Neuronal stem cell (in vitro differentiated cells): Measurements from ENCODE around the gene PCYT2.

Experiments
- DNase-seq: peaks from one replicate; pipeline ENCODE4 v3.0.0-alpha.2; 2013; ENCODE audit warnings: low spot score
- H2AFZ ChIP-seq: one replicate; pipeline ENCODE4 v1.6.1; 2013; ENCODE audit warnings: mild to moderate bottlenecking, low read length, inconsistent platforms
- H2AK5ac ChIP-seq: 2 replicates; pipeline ENCODE4 v1.6.1; 2013; ENCODE audit warnings: low read depth, mild to moderate bottlenecking, inconsistent platforms, low read length, moderate library complexity, mixed read lengths
- H2BK120ac ChIP-seq: 2 replicates; pipeline ENCODE4 v1.6.1; 2013; ENCODE audit warnings: low read depth, mild to moderate bottlenecking, inconsistent platforms, low read length, moderate library complexity, mixed read lengths
- H2BK12ac ChIP-seq: one replicate; pipeline ENCODE4 v1.6.1; 2013; ENCODE audit warnings: low read length, inconsistent platforms
- H2BK15ac ChIP-seq: 2 replicates; pipeline ENCODE4 v1.6.1; 2013; ENCODE audit warnings: mild to moderate bottlenecking, low read length, inconsistent platforms, mixed read lengths
- H2BK5ac ChIP-seq: one replicate; pipeline ENCODE4 v1.6.1; 2013; ENCODE audit warnings: inconsistent platforms, mild to moderate bottlenecking, low read length, moderate library complexity
- H3K14ac ChIP-seq: one replicate; pipeline ENCODE4 v1.6.1; 2013; ENCODE audit warnings: low read length, inconsistent platforms
- H3K18ac ChIP-seq: 2 replicates; pipeline ENCODE4 v1.6.1; 2013; ENCODE audit warnings: low read length, inconsistent platforms
- H3K23ac ChIP-seq: 2 replicates; pipeline ENCODE4 v1.6.1; 2013; ENCODE audit warnings: low read depth, mild to moderate bottlenecking, mixed read lengths, low read length, inconsistent platforms; ENCODE audit not compliant: poor library complexity
- H3K27ac ChIP-seq: replicated peaks from 3 replicates; pipeline ENCODE4 v1.5.1; 2013; ENCODE audit warnings: low read length, inconsistent platforms
- H3K27me3 ChIP-seq, 3 experiments: 2 replicates each; pipeline ENCODE4 v1.6.1; 2013; ENCODE audit warnings: low read length in 3 of 3, mild to moderate bottlenecking in 2 of 3, inconsistent platforms in 1 of 3, low read depth in 1 of 3, mixed read lengths in 1 of 3, moderate library complexity in 1 of 3; ENCODE audit not compliant: control insufficient read depth in 3 of 3, insufficient read depth in 3 of 3
- H3K36me3 ChIP-seq, 2 donors: replicated peaks in 1 of 2; 2 replicates each; pipeline ENCODE4 v1.6.1; 2013; ENCODE audit warnings: low read length in 2 of 2; ENCODE audit not compliant: control insufficient read depth in 2 of 2, insufficient read depth in 2 of 2
- H3K4ac ChIP-seq: 2 replicates; pipeline ENCODE4 v1.6.1; 2013; ENCODE audit warnings: inconsistent platforms, mild to moderate bottlenecking, low read length, moderate library complexity
- H3K4me1 ChIP-seq, 2 donors: 1 replicate in 1 of 2; 2 replicates in 1 of 2; pipeline ENCODE4 v1.6.1; 2013; ENCODE audit warnings: low read length in 2 of 2, low read depth in 1 of 2; ENCODE audit not compliant: control insufficient read depth in 2 of 2, insufficient read depth in 1 of 2
- H3K4me2 ChIP-seq: one replicate; pipeline ENCODE4 v1.6.1; 2013; ENCODE audit warnings: mild to moderate bottlenecking, low read length, inconsistent platforms; ENCODE audit not compliant: insufficient read depth, poor library complexity, severe bottlenecking
- H3K4me3 ChIP-seq, 2 donors: 2 replicates each; pipeline ENCODE4 v1.5.1; 2013; ENCODE audit warnings: low read length in 2 of 2, mild to moderate bottlenecking in 2 of 2, inconsistent platforms in 1 of 2, moderate library complexity in 1 of 2
- H3K79me1 ChIP-seq: one replicate; pipeline ENCODE4 v1.6.1; 2013; ENCODE audit warnings: low read depth, mild to moderate bottlenecking, inconsistent platforms, low read length, moderate library complexity
- H3K9ac ChIP-seq: one replicate; pipeline ENCODE4 v1.6.1; 2013; ENCODE audit warnings: mild to moderate bottlenecking, low read depth, low read length, inconsistent platforms; ENCODE audit not compliant: poor library complexity
- H3K9me3 ChIP-seq, 2 donors: replicated peaks in 1 of 2; 2 replicates each; pipeline versions ENCODE3 to v1.6.1; 2013; ENCODE audit warnings: low read length in 2 of 2, mild to moderate bottlenecking in 2 of 2, inconsistent platforms in 1 of 2, low read depth in 1 of 2, mixed read lengths in 1 of 2, moderate library complexity in 1 of 2; ENCODE audit not compliant: control insufficient read depth in 2 of 2, insufficient read depth in 1 of 2
- H4K8ac ChIP-seq: one replicate; pipeline ENCODE4 v1.6.1; 2013; ENCODE audit warnings: low read depth, mild to moderate bottlenecking, inconsistent platforms, low read length, moderate library complexity
- H4K91ac ChIP-seq: one replicate; pipeline ENCODE4 v1.6.1; 2013; ENCODE audit warnings: low read length, low read depth, mild to moderate bottlenecking, inconsistent platforms; ENCODE audit not compliant: poor library complexity
- WGBS, 2 donors: extraction: QIAGEN DNeasy Blood & Tissue Kit; methylation state at CpG; one replicate each; pipeline ENCODE4 v1.1.7; 2013; ENCODE audit warnings: missing lambda C conversion rate in 2 of 2, mixed read lengths in 1 of 2; ENCODE audit not compliant: insufficient read length in 2 of 2, insufficient replicate concordance in 1 of 2; ENCODE audit errors: extremely low coverage in 2 of 2; 5-methylcytosine and 5-hydroxymethylcytosine counted together

PCYT2 gene

GRCh38 chr17:81955756-81956544 lies 44.8 kb upstream of the PCYT2 start:
- H3K4me3 ChIP-seq = no peak overlapping the region

GRCh38 chr17:81955058-81955681 lies 44.0 kb upstream of the PCYT2 start:
- H2AFZ ChIP-seq = no peak overlapping the region

More at GRCh38 chr17:81955756-81956544, 44.8 kb upstream of the PCYT2 start:
- peak overlapping the region; percentile 68 for H2AK5ac ChIP-seq
- H2BK15ac ChIP-seq = no peak overlapping the region
- H2BK120ac ChIP-seq = no peak overlapping the region
- no peak overlapping the region for H4K8ac ChIP-seq
- H3K36me3 ChIP-seq = no peaks in the 10 kb centered on the region
- H3K79me1 ChIP-seq = no peaks in the 10 kb centered on the region
- H3K14ac ChIP-seq = no peak overlapping the region
- H3K27me3 ChIP-seq = peaks cover 16 to 50% (median 37%) of the 10 kb centered on the region in 3 experiments
- no peak overlapping the region for H3K18ac ChIP-seq
- no CpG with 5 or more reads among the region's 13 CpGs for WGBS, 2 donors
- no peak overlapping the region for H3K9ac ChIP-seq
- no peak overlapping the region for H4K91ac ChIP-seq
- H3K4me1 ChIP-seq = peaks cover 0 to 5% of the 10 kb centered on the region in 2 donors
- H2BK5ac ChIP-seq = peak overlapping the region; percentile 82
- H3K23ac ChIP-seq = no peak overlapping the region
- DNase-seq = no peak
- H3K4me2 ChIP-seq = no peak overlapping the region
- H3K4ac ChIP-seq = no peak overlapping the region
- peak overlapping the region; percentile 24 for H2AFZ ChIP-seq
- no peak overlapping the region for H2BK12ac ChIP-seq
- no peaks in the 10 kb centered on the region for H3K9me3 ChIP-seq
- H3K27ac ChIP-seq = no peak overlapping the region

GRCh38 chr17:81954131-81955057 lies 43.2 kb upstream of the PCYT2 start:
- Histone ChIP-seq H3K23ac (no peak overlapping the region), H3K79me1 (no peaks in the 10 kb centered on the region), H3K36me3 (no peaks in the 10 kb centered on the region), H2BK12ac (no peak overlapping the region), H4K91ac (no peak overlapping the region), H2AFZ (no peak overlapping the region), H3K4ac (no peak overlapping the region), H2AK5ac (peak overlapping the region; percentile 52), H3K9ac (no peak overlapping the region), H4K8ac (no peak overlapping the region), H3K14ac (no peak overlapping the region), H3K4me1 (peaks cover 0 to 5% of the 10 kb centered on the region in 2 donors), H3K18ac (no peak overlapping the region), H3K4me2 (no peak overlapping the region), H3K4me3 (no peak overlapping the region), H3K27me3 (peaks cover 5 to 36% (median 21%) of the 10 kb centered on the region in 3 experiments), H3K27ac (no peak overlapping the region), H2BK120ac (no peak overlapping the region), H3K9me3 (no peaks in the 10 kb centered on the region), H2BK15ac (peak overlapping the region; percentile 49), H2BK5ac (no peak overlapping the region)
- no CpG with 5 or more reads among the region's 19 CpGs for WGBS, 2 donors
- DNase-seq = no peak

More at GRCh38 chr17:81955058-81955681, 44.0 kb upstream of the PCYT2 start:
- Histone ChIP-seq H3K14ac (no peak overlapping the region), H3K9ac (no peak overlapping the region), H2BK120ac (no peak overlapping the region), H3K27me3 (peaks cover 10 to 43% (median 29%) of the 10 kb centered on the region in 3 experiments), H2BK15ac (no peak overlapping the region), H4K8ac (no peak overlapping the region), H3K4me2 (no peak overlapping the region), H3K18ac (no peak overlapping the region), H3K4me1 (peaks cover 0 to 5% of the 10 kb centered on the region in 2 donors), H2BK12ac (no peak overlapping the region), H3K9me3 (no peaks in the 10 kb centered on the region), H3K4me3 (no peak overlapping the region), H2AK5ac (no peak overlapping the region), H3K79me1 (no peaks in the 10 kb centered on the region), H3K4ac (no peak overlapping the region), H3K23ac (no peak overlapping the region), H3K36me3 (no peaks in the 10 kb centered on the region), H2BK5ac (no peak overlapping the region), H3K27ac (no peak overlapping the region), H4K91ac (no peak overlapping the region)
- DNase-seq = no peak
- WGBS, 2 donors = no CpG with 5 or more reads among the region's 26 CpGs
